Osteocyte (in vitro differentiated cells): ENCODE measurements around the gene PLA2G5. TPM values are rescaled to one million over a fixed set of nuclear protein-coding genes. Genes with fewer than 3 reads are reported as not detected.

Experiments used
- DNase-seq: peaks from one replicate; pipeline ENCODE4 v3.0.0; 2021; ENCODE audit warnings: mixed read lengths; ENCODE audit not compliant: unreplicated experiment; ENCODE audit errors: extremely low spot score
- H3K27ac Mint-ChIP-seq: one replicate; pipeline ENCODE4 v1.8.0; 2021; ENCODE audit warnings: mild to moderate bottlenecking, mixed read lengths; ENCODE audit not compliant: unreplicated experiment
- H3K27me3 Mint-ChIP-seq: one replicate; pipeline ENCODE4 v1.8.0; 2021; ENCODE audit warnings: mixed read lengths; ENCODE audit not compliant: unreplicated experiment
- H3K36me3 Mint-ChIP-seq: one replicate; pipeline ENCODE4 v1.8.0; 2021; ENCODE audit warnings: mixed read lengths; ENCODE audit not compliant: unreplicated experiment
- H3K4me1 Mint-ChIP-seq: one replicate; pipeline ENCODE4 v1.8.0; 2021; ENCODE audit warnings: mixed read lengths; ENCODE audit not compliant: unreplicated experiment
- H3K4me3 Mint-ChIP-seq: one replicate; pipeline ENCODE4 v1.8.0; 2021; ENCODE audit warnings: mild to moderate bottlenecking, moderate library complexity, mixed read lengths; ENCODE audit not compliant: unreplicated experiment
- H3K9me3 Mint-ChIP-seq: one replicate; pipeline ENCODE4 v1.8.0; 2021; ENCODE audit warnings: mixed read lengths; ENCODE audit not compliant: unreplicated experiment
- CTCF ChIP-seq: fragments of 200-600 bp; sonication (generic); IDR thresholded peaks from 2 replicates; pipeline ENCODE4 v1.5.0; 2021; ENCODE audit warnings: antibody characterized with exemption, mild to moderate bottlenecking, moderate library complexity
- total RNA-seq: library from RNA; stranded (reverse); gene quantifications from 2 replicates; pipeline ENCODE4 v1.2.1, GENCODE V29; 2021

The PLA2G5 gene
- total RNA-seq, 1 donor from 2014 or later: not detected

- Mint-ChIP-seq H3K4me3 (no peak overlapping the region), H3K36me3 (no peaks in the 10 kb centered on the region), H3K4me1 (no peaks in the 10 kb centered on the region)
These were observed 44.1 kb downstream of the PLA2G5 start for GRCh38 chr1:20114021-20114648.

DNA sequence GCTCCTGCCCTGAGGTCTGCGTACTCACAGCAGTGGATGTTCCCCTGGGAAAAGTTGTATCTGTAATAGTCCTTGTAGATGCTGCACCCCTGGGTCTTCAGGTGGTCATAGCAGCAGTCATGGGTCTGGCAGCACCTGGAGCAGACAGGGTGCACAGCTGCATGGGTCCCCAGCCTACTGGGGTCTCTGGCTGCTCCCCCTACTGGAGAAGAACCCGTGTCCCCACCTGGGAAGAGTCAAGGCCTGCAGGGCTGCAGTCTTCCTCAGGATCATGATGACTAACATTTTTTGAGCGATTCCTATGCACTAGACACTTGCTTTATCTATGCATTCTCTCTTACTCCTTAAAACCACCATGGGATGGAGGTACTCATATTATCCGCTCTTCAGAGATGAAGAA is 45.5 kb downstream of the PLA2G5 start:
- no peak for TF ChIP-seq CTCF
- Mint-ChIP-seq H3K27ac (no peak overlapping the region), H3K4me1 (no peaks in the 10 kb centered on the region), H3K9me3 (no peaks in the 10 kb centered on the region), H3K36me3 (no peaks in the 10 kb centered on the region), H3K4me3 (no peak overlapping the region), H3K27me3 (peaks cover 6% of the 10 kb centered on the region)
- no peak for DNase-seq

More at GRCh38 chr1:20114021-20114648, 44.1 kb downstream of the PLA2G5 start:
- TF ChIP-seq CTCF: no peak
- H3K9me3 Mint-ChIP-seq: no peaks in the 10 kb centered on the region
- DNase-seq: no peak
- peaks cover 2% of the 10 kb centered on the region for H3K27me3 Mint-ChIP-seq
- no peak overlapping the region for H3K27ac Mint-ChIP-seq

GRCh38 chr1:20115916-20116315 is 45.9 kb downstream of the PLA2G5 start:
- TF ChIP-seq CTCF: no peak

GRCh38 chr1:20117236-20117635 is 47.2 kb downstream of the PLA2G5 start:
- H3K4me1 Mint-ChIP-seq: no peaks in the 10 kb centered on the region
- H3K27ac Mint-ChIP-seq: no peak overlapping the region
- no peak for DNase-seq
- H3K36me3 Mint-ChIP-seq: no peaks in the 10 kb centered on the region
- H3K9me3 Mint-ChIP-seq: no peaks in the 10 kb centered on the region
- H3K4me3 Mint-ChIP-seq: no peak overlapping the region
- TF ChIP-seq CTCF: no peak
- H3K27me3 Mint-ChIP-seq: peaks cover 6% of the 10 kb centered on the region

More at GRCh38 chr1:20115916-20116315, 45.9 kb downstream of the PLA2G5 start:
- Mint-ChIP-seq H3K27ac (no peak overlapping the region), H3K9me3 (no peaks in the 10 kb centered on the region), H3K36me3 (no peaks in the 10 kb centered on the region), H3K27me3 (peaks cover 6% of the 10 kb centered on the region), H3K4me1 (no peaks in the 10 kb centered on the region), H3K4me3 (no peak overlapping the region)
- no peak for DNase-seq

- H3K4me3 Mint-ChIP-seq: no peak within 1 kb of the TSS
- no peak for DNase-seq
- H3K27me3 Mint-ChIP-seq: peaks cover 6% of the 10 kb centered on the region
- no peak for TF ChIP-seq CTCF
- H3K4me1 Mint-ChIP-seq: no peaks in the 10 kb centered on the region
- no peaks in the 10 kb centered on the region for H3K9me3 Mint-ChIP-seq
- no peak within 1 kb of the TSS for H3K27ac Mint-ChIP-seq
- H3K36me3 Mint-ChIP-seq: no peaks in the 10 kb centered on the region
These were observed 49.4 kb downstream of the PLA2G5 start, which contains the start of gene PLA2G2D for GRCh38 chr1:20119347-20119746. TSS of gene PLA2G2D (minus strand) at chr1:20119536. CDS start at chr1:20119498, 38 bp downstream.
